Left lung (tissue), 10 donors: ENCODE results near the gene SLC35A3. TPM values are rescaled to one million over a fixed set of nuclear protein-coding genes. Genes with fewer than 3 reads are reported as not detected.

Experiments
- ATAC-seq: fragments of 200-7000 bp; cut with Tn5 transposase; one replicate; pipeline ENCODE4 v1.9.1; 2020; ENCODE audit warnings: moderate library complexity
- DNase-seq, 4 donors: peaks; one replicate each; pipeline ENCODE4 v3.0.0-alpha.2; 2013 to 2020
- H3K27ac ChIP-seq, 2 donors: fragments of 200-600 bp; sonication (generic) in 1 of 2; one replicate each; pipeline versions ENCODE4 v1.5.0 to v1.8.0; 2020 to 2021
- H3K27me3 ChIP-seq, 2 donors: fragments of 200-600 bp; sonication (generic) in 1 of 2; one replicate each; pipeline versions ENCODE4 v1.5.0 to v1.8.0; 2020 to 2021
- H3K36me3 ChIP-seq, 2 donors: fragments of 200-600 bp; sonication (generic) in 1 of 2; one replicate each; pipeline versions ENCODE4 v1.5.0 to v1.8.0; 2020 to 2021
- H3K4me1 ChIP-seq, 2 donors: fragments of 200-600 bp; one replicate each; pipeline ENCODE4 v1.8.0; 2021
- H3K4me3 ChIP-seq, 2 donors: fragments of 200-600 bp; sonication (generic) in 1 of 2; one replicate each; pipeline versions ENCODE4 v1.5.0 to v1.8.0; 2020 to 2021; ENCODE audit warnings: mild to moderate bottlenecking in 1 of 2
- H3K9me3 ChIP-seq, 2 donors: fragments of 200-600 bp; sonication (generic) in 1 of 2; one replicate each; pipeline versions ENCODE4 v1.5.0 to v1.8.0; 2020 to 2021
- CTCF ChIP-seq, 2 donors: fragments of 200-600 bp; sonication (generic) in 1 of 2; IDR thresholded peaks; one replicate each; pipeline versions ENCODE4 v1.5.0 to v1.8.0; 2021; ENCODE audit warnings: antibody characterized with exemption in 2 of 2
- intact Hi-C, 2 donors: fragments of 100-400 bp; cut with DNase I; formaldehyde crosslinking; loops; one replicate each; pipeline versions ENCODE4 v1.11.2 to v1.14.2; 2022
- polyA plus RNA-seq, 6 donors: library from polyadenylated mRNA; unstranded; fragments of 120-200 nt; gene quantifications; one replicate each; pipeline ENCODE4 v1.2.1, GENCODE V29; 2013; ENCODE audit not compliant: insufficient read length in 6 of 6
- total RNA-seq, 2 donors: library from RNA; stranded (reverse); fragmentation: NEBNext Ultra II Directional; extraction: Animal tissue kit (Norgen Biotek cat#: 25700); gene quantifications; one replicate each; pipeline ENCODE4 v1.2.1, GENCODE V29; 2021
- donor health status: DM: no; HTN: yes; CAD: no.
- donor health status: DM: no; HTN: no; CAD: no.

The SLC35A3 gene
- total and polyA plus RNA-seq, 8 donors = 26.4 to 43.1 (median 31.4) TPM

DNA sequence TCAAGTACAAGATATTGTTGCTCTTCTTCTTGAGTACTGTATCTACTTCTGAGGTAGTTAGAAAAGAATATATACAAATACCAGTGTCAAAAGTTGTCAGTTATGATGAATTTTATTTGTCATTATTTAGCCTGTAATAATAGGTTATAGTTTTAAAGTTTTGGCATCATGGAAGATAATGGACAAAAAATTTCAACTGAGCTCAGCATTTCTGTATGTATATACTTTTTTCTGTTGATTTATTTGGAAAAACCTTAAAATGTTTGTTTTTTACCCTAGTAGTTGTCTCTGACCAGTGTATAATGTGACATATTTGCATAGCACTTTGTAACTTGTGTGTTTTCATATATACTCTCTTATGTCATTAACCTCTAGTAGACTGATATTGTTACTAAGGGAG lies 11.1 kb downstream of the SLC35A3 start:
- DNase-seq (no peak), ATAC-seq (no peak)
- H3K36me3 ChIP-seq = no peaks in the 10 kb centered on the region
- no peak for TF ChIP-seq CTCF (IDR thresholded peaks at IDR 0.05)
- no peaks in the 10 kb centered on the region for H3K4me1 ChIP-seq
- intact Hi-C loops = no loop called here
- H3K9me3 ChIP-seq = no peaks in the 10 kb centered on the region
- no peak overlapping the region for H3K27ac ChIP-seq
- H3K4me3 ChIP-seq = no peak overlapping the region
- H3K27me3 ChIP-seq = no peaks in the 10 kb centered on the region

DNA sequence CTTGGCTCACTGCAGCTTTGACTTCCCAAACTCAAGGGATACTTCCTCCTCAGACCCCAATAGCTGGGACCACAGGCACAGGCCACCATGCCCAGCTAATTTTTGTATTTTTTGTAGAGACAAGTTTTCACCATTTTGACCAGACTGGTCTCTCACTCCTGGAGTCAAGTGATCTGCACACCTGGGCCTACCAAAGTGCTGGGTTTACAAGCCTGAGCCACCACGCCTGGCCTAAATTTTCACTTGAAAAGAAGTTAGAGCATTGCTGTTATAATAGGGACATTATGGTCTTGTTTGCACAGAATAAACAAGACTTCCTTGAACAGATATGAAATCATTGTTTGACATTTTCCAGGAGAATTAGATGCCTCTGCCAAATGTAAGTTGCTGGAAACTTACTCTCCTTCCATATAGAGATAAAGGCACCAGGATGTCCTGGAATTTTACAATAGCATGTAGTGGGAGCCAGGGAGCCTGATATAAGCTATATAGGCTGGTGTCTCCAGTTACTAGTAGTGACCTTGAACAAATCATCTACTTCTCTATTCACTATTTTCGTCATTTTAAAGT lies 16.9 kb downstream of the SLC35A3 start:
- H3K27ac ChIP-seq = peak overlapping the region in 1 of 2 donors; percentile 53
- H3K4me3 ChIP-seq = no peak overlapping the region
- no peak for DNase-seq
- no peak for ATAC-seq
- H3K27me3 ChIP-seq = no peaks in the 10 kb centered on the region
- peaks cover 0 to 11% of the 10 kb centered on the region in 2 donors for H3K36me3 ChIP-seq
- TF ChIP-seq CTCF (IDR thresholded peaks at IDR 0.05) = no peak
- intact Hi-C loops = no loop called here
- peaks cover 4 to 5% of the 10 kb centered on the region in 2 donors for H3K4me1 ChIP-seq
- H3K9me3 ChIP-seq = peaks cover 0 to 8% of the 10 kb centered on the region in 2 donors

DNA sequence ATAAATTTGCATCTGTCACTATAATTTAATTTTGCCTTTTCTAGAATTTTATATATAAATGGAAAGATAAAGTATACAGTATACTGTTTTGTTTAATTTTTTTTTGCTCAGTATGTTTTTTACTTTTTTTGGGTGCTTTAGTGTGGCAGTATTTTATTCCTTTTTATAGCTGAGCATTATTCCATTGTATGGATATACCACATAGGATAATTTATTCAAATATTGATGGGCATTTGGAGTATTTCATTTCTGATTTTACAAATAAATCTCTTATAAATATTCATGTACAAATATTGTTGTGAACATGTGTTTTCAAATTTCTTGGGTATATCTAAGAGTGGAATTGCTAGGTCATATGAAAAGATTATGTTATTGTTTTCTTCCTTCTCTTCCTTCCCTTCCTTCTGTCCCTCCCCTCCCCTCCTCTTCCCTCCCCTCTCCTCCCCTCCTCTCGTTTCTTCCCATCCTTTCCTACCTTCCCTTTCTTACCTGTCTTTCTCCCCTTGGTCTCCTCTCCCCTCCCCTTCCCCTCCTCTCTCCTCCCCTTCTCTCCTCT lies 18.5 kb downstream of the SLC35A3 start:
- Histone ChIP-seq H3K9me3 (peaks cover 0 to 20% of the 10 kb centered on the region in 2 donors), H3K27ac (no peak overlapping the region), H3K4me3 (no peak overlapping the region), H3K36me3 (peaks cover 0 to 19% of the 10 kb centered on the region in 2 donors), H3K27me3 (no peaks in the 10 kb centered on the region), H3K4me1 (peaks cover 4 to 5% of the 10 kb centered on the region in 2 donors)
- DNase-seq (no peak), ATAC-seq (no peak)
- TF ChIP-seq CTCF (IDR thresholded peaks at IDR 0.05) = no peak
- intact Hi-C loops = no loop called here

DNA sequence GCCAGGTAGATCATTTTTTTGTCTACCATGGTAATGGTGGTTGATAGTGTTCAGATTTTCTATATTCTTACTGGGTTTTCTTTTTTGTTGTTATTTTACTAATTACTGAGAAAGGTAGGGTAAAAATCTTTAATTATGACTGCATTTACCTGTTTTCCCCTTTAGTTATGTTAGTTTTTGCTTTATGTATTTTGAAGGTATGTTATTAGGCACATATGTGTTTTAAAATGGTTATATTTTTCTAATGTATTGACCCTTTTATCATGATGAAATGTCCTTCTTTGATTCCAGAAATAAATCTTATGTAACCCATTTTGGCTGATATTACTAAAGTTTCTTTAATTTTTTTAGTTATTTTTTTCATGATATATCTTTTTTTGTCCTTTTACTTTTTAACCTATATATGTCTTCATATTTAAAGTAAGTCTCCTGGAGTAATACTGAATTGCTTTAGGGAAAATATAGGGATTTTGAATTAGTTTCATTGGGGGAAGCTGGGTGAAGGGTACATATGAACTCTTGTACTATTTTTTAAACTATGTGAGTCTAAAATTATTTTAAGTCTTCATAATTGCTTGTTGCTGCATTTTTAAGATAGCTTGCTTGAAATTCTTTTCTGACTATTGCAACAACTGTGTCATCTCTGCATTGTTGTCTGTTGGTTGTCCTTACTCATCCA lies 22.4 kb downstream of the SLC35A3 start:
- no peak for DNase-seq
- ATAC-seq = no peak
- Histone ChIP-seq H3K27ac (no peak overlapping the region), H3K4me1 (no peaks in the 10 kb centered on the region), H3K36me3 (peaks cover 0 to 19% of the 10 kb centered on the region in 2 donors), H3K27me3 (no peaks in the 10 kb centered on the region), H3K9me3 (peaks cover 0 to 20% of the 10 kb centered on the region in 2 donors), H3K4me3 (no peak overlapping the region)
- intact Hi-C loops = no loop called here
- no peak for TF ChIP-seq CTCF (IDR thresholded peaks at IDR 0.05)

- no peak for TF ChIP-seq CTCF (IDR thresholded peaks at IDR 0.05)
- intact Hi-C loops = no loop called here
- no peaks in the 10 kb centered on the region for H3K27me3 ChIP-seq
- DNase-seq = no peak
- ATAC-seq = no peak
- H3K4me1 ChIP-seq = no peaks in the 10 kb centered on the region
- H3K9me3 ChIP-seq = peaks cover 0 to 20% of the 10 kb centered on the region in 2 donors
- peaks cover 0 to 19% of the 10 kb centered on the region in 2 donors for H3K36me3 ChIP-seq
- H3K27ac ChIP-seq = no peak overlapping the region
- H3K4me3 ChIP-seq = no peak overlapping the region
Observed at GRCh38 chr1:99992760-99993467, 23.1 kb downstream of the SLC35A3 start.
